Duodenal mucosa (tissue), 2 donors: ENCODE results near the gene MBL2.

ENCODE experiments used
- H3K27ac ChIP-seq: one replicate; pipeline ENCODE4 v1.7.0; 2013; ENCODE audit warnings: low read depth, low read length
- H3K27me3 ChIP-seq, 2 donors: one replicate each; pipeline ENCODE4 v1.7.0; 2013; ENCODE audit warnings: low read length in 2 of 2, control low read depth in 1 of 2; ENCODE audit not compliant: insufficient read depth in 2 of 2, control insufficient read depth in 1 of 2
- H3K36me3 ChIP-seq, 2 donors: one replicate each; pipeline ENCODE4 v1.7.0; 2013; ENCODE audit warnings: low read length in 2 of 2, control low read depth in 1 of 2; ENCODE audit not compliant: insufficient read depth in 2 of 2, control insufficient read depth in 1 of 2
- H3K4me1 ChIP-seq, 2 donors: one replicate each; pipeline ENCODE4 v1.7.0; 2013; ENCODE audit warnings: low read length in 2 of 2, control low read depth in 1 of 2; ENCODE audit not compliant: insufficient read depth in 2 of 2, control insufficient read depth in 1 of 2
- H3K4me3 ChIP-seq, 2 donors: one replicate each; pipeline ENCODE4 v1.7.0; 2013; ENCODE audit warnings: low read length in 2 of 2, low read depth in 1 of 2
- H3K9ac ChIP-seq, 2 donors: one replicate each; pipeline ENCODE4 v1.7.0; 2013; ENCODE audit warnings: low read length in 2 of 2, low read depth in 1 of 2
- H3K9me3 ChIP-seq, 2 donors: one replicate each; pipeline ENCODE4 v1.7.0; 2013; ENCODE audit warnings: low read length in 2 of 2, control low read depth in 1 of 2; ENCODE audit not compliant: control insufficient read depth in 1 of 2

The MBL2 gene

GRCh38 chr10:52742731-52743130, 29.9 kb downstream of the MBL2 start:
- Histone ChIP-seq H3K36me3 (no peaks in the 10 kb centered on the region), H3K27me3 (no peaks in the 10 kb centered on the region), H3K9me3 (no peaks in the 10 kb centered on the region), H3K4me1 (no peaks in the 10 kb centered on the region), H3K9ac (no peak overlapping the region), H3K27ac (no peak overlapping the region), H3K4me3 (no peak overlapping the region)

GRCh38 chr10:52741851-52742250, 30.7 kb downstream of the MBL2 start:
- Histone ChIP-seq H3K36me3 (no peaks in the 10 kb centered on the region), H3K4me3 (no peak overlapping the region), H3K27ac (no peak overlapping the region), H3K9me3 (no peaks in the 10 kb centered on the region), H3K9ac (no peak overlapping the region), H3K27me3 (no peaks in the 10 kb centered on the region), H3K4me1 (no peaks in the 10 kb centered on the region)

GRCh38 chr10:52740913-52741675, 31.5 kb downstream of the MBL2 start:
- H3K9ac ChIP-seq = no peak overlapping the region
- no peak overlapping the region for H3K27ac ChIP-seq
- no peaks in the 10 kb centered on the region for H3K9me3 ChIP-seq
- H3K4me3 ChIP-seq = no peak overlapping the region
- H3K4me1 ChIP-seq = no peaks in the 10 kb centered on the region
- no peaks in the 10 kb centered on the region for H3K36me3 ChIP-seq
- H3K27me3 ChIP-seq = no peaks in the 10 kb centered on the region

- Histone ChIP-seq H3K4me1 (no peaks in the 10 kb centered on the region), H3K27ac (no peak overlapping the region), H3K9ac (no peak overlapping the region), H3K27me3 (no peaks in the 10 kb centered on the region), H3K9me3 (no peaks in the 10 kb centered on the region), H3K4me3 (no peak overlapping the region), H3K36me3 (no peaks in the 10 kb centered on the region)
Observed at GRCh38 chr10:52740155-52740549, 32.4 kb downstream of the MBL2 start.

GRCh38 chr10:52739380-52740154, 33.0 kb downstream of the MBL2 start:
- Histone ChIP-seq H3K9me3 (no peaks in the 10 kb centered on the region), H3K27ac (no peak overlapping the region), H3K36me3 (no peaks in the 10 kb centered on the region), H3K27me3 (no peaks in the 10 kb centered on the region), H3K9ac (no peak overlapping the region), H3K4me3 (no peak overlapping the region), H3K4me1 (no peaks in the 10 kb centered on the region)

- H3K4me3 ChIP-seq = no peak overlapping the region
- no peak overlapping the region for H3K9ac ChIP-seq
Observed at GRCh38 chr10:52738951-52739350, 33.6 kb downstream of the MBL2 start.

GRCh38 chr10:52729271-52730104, 43.1 kb downstream of the MBL2 start:
- Histone ChIP-seq H3K36me3 (no peaks in the 10 kb centered on the region), H3K9ac (no peak overlapping the region), H3K27ac (no peak overlapping the region), H3K4me3 (no peak overlapping the region), H3K4me1 (no peaks in the 10 kb centered on the region), H3K9me3 (no peaks in the 10 kb centered on the region), H3K27me3 (no peaks in the 10 kb centered on the region)

More at GRCh38 chr10:52738951-52739350, 33.6 kb downstream of the MBL2 start:
- no peak overlapping the region for H3K27ac ChIP-seq
- H3K4me1 ChIP-seq = no peaks in the 10 kb centered on the region
- H3K9me3 ChIP-seq = no peaks in the 10 kb centered on the region
- no peaks in the 10 kb centered on the region for H3K36me3 ChIP-seq
- H3K27me3 ChIP-seq = no peaks in the 10 kb centered on the region

- no peaks in the 10 kb centered on the region for H3K36me3 ChIP-seq
- no peaks in the 10 kb centered on the region for H3K9me3 ChIP-seq
- H3K27ac ChIP-seq = no peak overlapping the region
- no peak overlapping the region for H3K9ac ChIP-seq
- no peak overlapping the region for H3K4me3 ChIP-seq
- H3K4me1 ChIP-seq = no peaks in the 10 kb centered on the region
- H3K27me3 ChIP-seq = no peaks in the 10 kb centered on the region
Observed at GRCh38 chr10:52720018-52720417, 52.6 kb downstream of the MBL2 start.
